ENCODE measurements around the gene GTF2A1.

Gene GTF2A1

GRCh38 chr14:81220830-81221578, at the start of gene GTF2A1:
Gene GTF2A1 (minus strand): TSS chr14:81220959. CDS start chr14:81220518, 441 bp downstream.
- DNase-seq (ENCODE audit: low read depth), result peak; percentile 94

GRCh38 chr14:81269979-81270375, 49.2 kb upstream of the GTF2A1 start:
- DNase-seq (ENCODE audit: low read depth), result no peak

More at GRCh38 chr14:81220830-81221578, at the start of gene GTF2A1:
- TF ChIP-seq CTCF (conservative IDR thresholded peaks at IDR 0.05; ENCODE audit: control insufficient read depth, insufficient read depth, low read depth, low read length), result no peak
- peak within 1 kb of the TSS; percentile 94 for H3K4me3 ChIP-seq (ENCODE audit: control insufficient read depth, low read depth, low read length)

GRCh38 chr14:81269100-81269978, 48.6 kb upstream of the GTF2A1 start:
- no peak overlapping the region for H3K4me3 ChIP-seq (ENCODE audit: control insufficient read depth, low read depth, low read length)
- DNase-seq (ENCODE audit: low read depth), result peak; percentile 79
- TF ChIP-seq CTCF (conservative IDR thresholded peaks at IDR 0.05; ENCODE audit: control insufficient read depth, insufficient read depth, low read depth, low read length), result peak; percentile 83

More at GRCh38 chr14:81269979-81270375, 49.2 kb upstream of the GTF2A1 start:
- TF ChIP-seq CTCF (conservative IDR thresholded peaks at IDR 0.05; ENCODE audit: control insufficient read depth, insufficient read depth, low read depth, low read length), result no peak
- H3K4me3 ChIP-seq (ENCODE audit: control insufficient read depth, low read depth, low read length), result no peak overlapping the region

DNA sequence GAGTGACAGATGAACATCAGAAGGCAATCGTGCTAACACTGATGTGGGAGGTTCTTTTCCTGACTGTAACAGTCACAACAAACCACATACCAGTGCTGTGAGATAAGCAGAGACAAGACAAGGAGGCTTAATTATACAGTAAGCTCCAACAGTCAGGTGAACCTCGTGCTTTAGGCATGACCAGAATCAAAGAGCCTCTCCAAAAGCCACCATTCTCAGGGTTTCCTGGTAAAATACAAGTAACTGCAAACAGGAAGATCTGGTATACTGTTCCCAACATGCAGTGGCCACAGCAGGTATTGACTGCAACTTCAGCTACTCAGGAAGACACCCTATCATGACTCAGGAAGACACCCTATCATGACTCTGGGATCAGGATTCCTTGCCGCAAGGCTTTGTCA, 47.3 kb upstream of the GTF2A1 start:
- peak; percentile 5 for DNase-seq (ENCODE audit: low read depth)
- TF ChIP-seq CTCF (conservative IDR thresholded peaks at IDR 0.05; ENCODE audit: control insufficient read depth, insufficient read depth, low read depth, low read length), result no peak
- no peak overlapping the region for H3K4me3 ChIP-seq (ENCODE audit: control insufficient read depth, low read depth, low read length)

DNA sequence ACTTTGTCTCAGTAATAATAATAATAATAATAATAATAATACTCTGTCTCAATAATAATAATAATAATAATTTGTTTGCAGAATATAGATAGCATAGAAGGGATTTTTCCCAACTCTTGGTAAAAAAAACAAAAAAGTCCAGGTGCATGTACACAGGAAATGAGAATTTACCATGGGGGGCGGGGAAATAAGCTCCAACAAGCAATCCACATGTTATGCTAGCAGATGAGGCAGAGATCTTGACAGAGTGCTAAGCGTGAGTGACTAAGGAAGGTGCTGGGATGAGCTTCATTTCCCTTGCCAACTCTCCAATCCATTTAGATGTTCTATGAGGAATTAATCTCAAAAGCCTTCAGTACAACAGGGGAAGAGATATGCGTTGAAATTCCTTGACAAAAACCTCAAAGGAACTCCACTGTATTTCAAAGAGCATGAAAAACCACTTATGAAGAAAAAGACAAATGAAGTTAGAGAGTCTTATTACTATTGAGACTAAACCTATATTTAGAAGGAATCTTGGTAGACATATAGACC, 44.9 kb upstream of the GTF2A1 start:
- H3K4me3 ChIP-seq (ENCODE audit: control insufficient read depth, low read depth, low read length), result no peak overlapping the region
- no peak for TF ChIP-seq CTCF (conservative IDR thresholded peaks at IDR 0.05; ENCODE audit: control insufficient read depth, insufficient read depth, low read depth, low read length)
- DNase-seq (ENCODE audit: low read depth), result no peak

DNA sequence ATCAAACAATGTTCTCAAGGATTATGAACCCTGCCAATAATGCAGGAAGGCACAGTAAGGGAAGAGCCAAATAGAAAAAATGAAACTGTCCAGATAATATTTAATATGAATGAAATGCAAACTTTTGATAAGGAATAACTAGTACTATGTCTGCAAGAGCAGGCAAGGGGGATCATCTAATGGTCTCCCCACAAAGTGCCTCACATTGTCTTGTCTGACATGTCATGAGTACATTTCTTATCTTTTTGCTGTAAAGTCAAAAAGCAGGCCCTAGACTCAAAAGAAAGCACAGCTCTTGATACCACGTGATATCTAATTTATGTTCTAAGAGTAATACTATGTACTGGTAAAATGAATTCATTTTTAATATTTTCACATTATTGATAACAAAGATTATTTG, 43.9 kb upstream of the GTF2A1 start:
- H3K4me3 ChIP-seq (ENCODE audit: control insufficient read depth, low read depth, low read length), result no peak overlapping the region
- DNase-seq (ENCODE audit: low read depth), result no peak
- no peak for TF ChIP-seq CTCF (conservative IDR thresholded peaks at IDR 0.05; ENCODE audit: control insufficient read depth, insufficient read depth, low read depth, low read length)
